Keratinocyte (primary cell): ENCODE measurements around the gene MMP11. TPM values are rescaled to one million over a fixed set of nuclear protein-coding genes. Genes with fewer than 3 reads are reported as not detected.

Source experiments
- DNase-seq: peaks from one replicate; pipeline ENCODE4 v3.0.0-alpha.2; 2011; ENCODE audit warnings: low read depth, missing footprints, low spot score
- FAIRE-seq: peaks from 2 replicates; lab custom pipeline; 2011; peaks lifted over from hg19 to GRCh38; lab: Jason Lieb, UNC
- H2AFZ ChIP-seq: 2 replicates; pipeline ENCODE4 v1.6.0; 2012; ENCODE audit warnings: low read length, control low read depth, inconsistent platforms; ENCODE audit not compliant: control insufficient read depth
- H3K27ac ChIP-seq: 2 replicates; pipeline ENCODE4 v1.5.1; 2011; ENCODE audit warnings: low read length; ENCODE audit not compliant: control insufficient read depth, insufficient read depth
- H3K27me3 ChIP-seq: 3 replicates; pipeline ENCODE4 v1.6.0; 2011; ENCODE audit warnings: low read length; ENCODE audit not compliant: control insufficient read depth, insufficient read depth; ENCODE audit errors: extremely low read depth
- H3K36me3 ChIP-seq, 2 experiments: 2 replicates in 1 of 2; 3 replicates in 1 of 2; pipeline ENCODE4 v1.5.1; 2011; ENCODE audit warnings: low read length in 2 of 2, mild to moderate bottlenecking in 1 of 2; ENCODE audit not compliant: control insufficient read depth in 2 of 2, insufficient read depth in 2 of 2; ENCODE audit errors: extremely low read depth in 1 of 2
- H3K4me1 ChIP-seq: 3 replicates; pipeline ENCODE4 v1.5.1; 2011; ENCODE audit warnings: low read length; ENCODE audit not compliant: control insufficient read depth, insufficient read depth; ENCODE audit errors: extremely low read depth
- H3K4me2 ChIP-seq: 3 replicates; pipeline ENCODE4 v1.6.0; 2011; ENCODE audit warnings: low read depth, low read length; ENCODE audit not compliant: control insufficient read depth, insufficient read depth; ENCODE audit errors: extremely low read depth
- H3K4me3 ChIP-seq, 3 experiments: fragments of 200-600 bp in 1 of 3; sonication (generic) in 1 of 3; 2 replicates in 2 of 3; 3 replicates in 1 of 3; pipeline ENCODE4 v1.5.1; 2011 to 2016; ENCODE audit warnings: low read length in 3 of 3, mild to moderate bottlenecking in 3 of 3, control low read depth in 2 of 3, inconsistent platforms in 1 of 3, low read depth in 1 of 3, mixed read lengths in 1 of 3, mixed run types in 1 of 3, moderate library complexity in 1 of 3; ENCODE audit not compliant: control insufficient read depth in 2 of 3, insufficient read depth in 2 of 3; ENCODE audit errors: extremely low read depth in 1 of 3
- H3K79me2 ChIP-seq: 2 replicates; pipeline ENCODE4 v1.6.0; 2012; ENCODE audit warnings: low read length; ENCODE audit not compliant: control insufficient read depth, insufficient read depth
- H3K9ac ChIP-seq: 3 replicates; pipeline ENCODE4 v1.6.0; 2011; ENCODE audit warnings: low read length; ENCODE audit not compliant: control insufficient read depth, insufficient read depth; ENCODE audit errors: extremely low read depth
- H3K9me1 ChIP-seq: 3 replicates; pipeline ENCODE4 v1.6.0; 2011; ENCODE audit warnings: low read length; ENCODE audit not compliant: control insufficient read depth, insufficient read depth; ENCODE audit errors: extremely low read depth
- H3K9me3 ChIP-seq: 2 replicates; pipeline ENCODE4 v1.5.1; 2012; ENCODE audit warnings: low read depth, low read length; ENCODE audit not compliant: control insufficient read depth
- H4K20me1 ChIP-seq: 3 replicates; pipeline ENCODE4 v1.6.0; 2011; ENCODE audit warnings: low read length; ENCODE audit not compliant: control insufficient read depth, insufficient read depth; ENCODE audit errors: extremely low read depth
- CTCF ChIP-seq, 3 experiments: IDR thresholded peaks in 1 of 3; conservative IDR thresholded peaks in 1 of 3; optimal IDR thresholded peaks in 1 of 3; 2 replicates in 2 of 3; 3 replicates in 1 of 3; pipeline versions ENCODE3 to v1.5.1; 2011; ENCODE audit warnings: low read length in 3 of 3, mild to moderate bottlenecking in 3 of 3, moderate library complexity in 2 of 3, control low read depth in 1 of 3, inconsistent platforms in 1 of 3; ENCODE audit not compliant: insufficient read depth in 2 of 3; ENCODE audit errors: extremely low read depth in 1 of 3
- EZH2 ChIP-seq: IDR thresholded peaks from one replicate; pipeline ENCODE4 v1.6.1; 2012; ENCODE audit warnings: inconsistent platforms, mild to moderate bottlenecking, low read length, moderate library complexity
- dilution Hi-C: fragments of 300-500 bp; cut with MboI; formaldehyde crosslinking; loops from one replicate; pipeline ENCODE4 v1.7.0; 2020; ENCODE audit warnings: low sequenced_read_pairs; ENCODE audit not compliant: extremely low pct_ligation_motif_present
- polyA plus RNA-seq, 5 experiments: library from polyadenylated mRNA; depleted of rRNA in 3 of 5; stranded (reverse) in 3 of 5; stranded (forward) in 1 of 5; unstranded in 1 of 5; fragments of >200 nt; gene quantifications; 1 replicate in 1 of 5; 2 replicates in 3 of 5; 3 replicates in 1 of 5; pipeline versions ENCODE4 v1.2.1 to v1.2.3, GENCODE V29; 2011 to 2012; ENCODE audit warnings: missing spikeins in 2 of 5, low read depth in 1 of 5, low replicate concordance in 1 of 5

MMP11 gene
- polyA plus RNA-seq, 1 donor (not counting 4 experiments of a cell fraction or from before 2014, with no cell fraction given) = 0.13 TPM

GRCh38 chr22:23756891-23757290, 15.8 kb upstream of the MMP11 start:
- Histone ChIP-seq H3K27ac (no peak overlapping the region), H3K79me2 (no peaks in the 10 kb centered on the region), H3K9me1 (no peaks in the 10 kb centered on the region), H3K36me3 (no peaks in the 10 kb centered on the region), H4K20me1 (no peaks in the 10 kb centered on the region), H3K9ac (no peak overlapping the region), H3K4me1 (no peaks in the 10 kb centered on the region), H3K4me3 (no peak overlapping the region), H2AFZ (no peak overlapping the region), H3K27me3 (no peaks in the 10 kb centered on the region), H3K9me3 (no peaks in the 10 kb centered on the region), H3K4me2 (no peak overlapping the region)
- TF ChIP-seq EZH2 (no peak), CTCF (optimal IDR thresholded peaks at IDR 0.05 in 1 of 3, IDR thresholded peaks at IDR 0.05 in 1 of 3, conservative IDR thresholded peaks at IDR 0.05 in 1 of 3; ENCODE audit: extremely low read depth in 1 of 3, insufficient read depth in 2 of 3, low read length in 3 of 3) (no peak)
- DNase-seq (no peak), FAIRE-seq (no peak)
- dilution Hi-C loops = no loop called here

- Histone ChIP-seq H3K27me3 (no peaks in the 10 kb centered on the region), H3K4me2 (no peak overlapping the region), H2AFZ (no peak overlapping the region), H3K36me3 (no peaks in the 10 kb centered on the region), H3K9me1 (no peaks in the 10 kb centered on the region), H3K9ac (no peak overlapping the region), H3K4me1 (no peaks in the 10 kb centered on the region), H3K4me3 (no peak overlapping the region), H3K9me3 (no peaks in the 10 kb centered on the region), H4K20me1 (no peaks in the 10 kb centered on the region), H3K27ac (no peak overlapping the region), H3K79me2 (no peaks in the 10 kb centered on the region)
- no peak for DNase-seq
- FAIRE-seq = no peak
- dilution Hi-C loops = no loop called here
- TF ChIP-seq EZH2 = no peak
- no peak for TF ChIP-seq CTCF (optimal IDR thresholded peaks at IDR 0.05 in 1 of 3, IDR thresholded peaks at IDR 0.05 in 1 of 3, conservative IDR thresholded peaks at IDR 0.05 in 1 of 3; ENCODE audit: extremely low read depth in 1 of 3, insufficient read depth in 2 of 3, low read length in 3 of 3)
Observed at GRCh38 chr22:23759566-23759965, 13.1 kb upstream of the MMP11 start.
